Measurements from ENCODE around the gene CDK6. TPM values are rescaled to one million over a fixed set of nuclear protein-coding genes. Genes with fewer than 3 reads are reported as not detected.

CDK6 gene
- total and polyA plus RNA-seq, 2 experiments from 2014 or later: 17.8 to 61.5 TPM

DNA sequence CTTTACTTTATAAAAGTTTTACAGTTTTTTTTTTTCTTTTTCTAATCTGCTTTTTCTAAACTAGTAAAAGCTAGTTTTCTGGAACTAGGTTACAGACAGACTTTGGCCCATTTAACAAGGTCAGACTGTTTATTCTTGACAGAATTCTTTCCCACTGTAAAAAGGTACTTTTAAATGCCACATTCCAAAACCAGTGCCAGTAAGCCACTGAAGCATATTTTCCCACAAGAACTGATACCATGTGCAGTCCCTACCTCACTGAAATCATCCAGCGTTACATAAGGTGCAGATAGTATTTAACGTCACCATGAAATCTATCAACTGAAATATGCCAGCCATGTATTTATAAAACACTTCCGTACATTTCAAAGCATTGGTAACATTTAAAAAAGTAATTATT lies 121.6 kb downstream of the CDK6 start:
- H3K27ac ChIP-seq: no peak overlapping the region
- peaks cover 31% of the 10 kb centered on the region for H3F3A ChIP-seq (ENCODE audit: insufficient read depth)
- H3K27me3 ChIP-seq (replicated peaks; ENCODE audit: insufficient read depth): no peaks in the 10 kb centered on the region
- no peak overlapping the region for H3K4me2 ChIP-seq (ENCODE audit: unreplicated experiment)
- no peaks in the 10 kb centered on the region for H3K9me3 ChIP-seq (ENCODE audit: low read depth)
- H3K36me3 ChIP-seq (ENCODE audit: low read depth): peaks cover 9% of the 10 kb centered on the region; the same call in 1 of the 2 replicates
- no peaks in the 10 kb centered on the region for H3K9me2 ChIP-seq (ENCODE audit: insufficient read depth)
- H3K79me2 ChIP-seq (ENCODE audit: insufficient read depth): peaks cover 97% of the 10 kb centered on the region
- 97 to 98% methylated on average over 3 of the region's 3 CpGs for WGBS, 2 experiments (ENCODE audit: low coverage in 1 of 2, low lambda C conversion rate in 2 of 2, missing lambda C conversion rate in 2 of 2)
- H4K20me1 ChIP-seq (ENCODE audit: insufficient read depth): no peaks in the 10 kb centered on the region
- TF ChIP-seq EZH2 (IDR thresholded peaks at IDR 0.05; ENCODE audit: insufficient read depth, poor library complexity, severe bottlenecking): no peak
- TF ChIP-seq EZH2phosphoT487 (IDR thresholded peaks at IDR 0.05; ENCODE audit: insufficient read depth, low read depth): no peak
- no peak overlapping the region for H3K4me3 ChIP-seq
- H2AFZ ChIP-seq: no peak overlapping the region
- no peak overlapping the region for H3K9ac ChIP-seq
- no peak for DNase-seq
- in situ Hi-C loops (cut with MboI): no loop called here
- peaks cover 10% of the 10 kb centered on the region for H3K4me1 ChIP-seq (ENCODE audit: insufficient read depth)

DNA sequence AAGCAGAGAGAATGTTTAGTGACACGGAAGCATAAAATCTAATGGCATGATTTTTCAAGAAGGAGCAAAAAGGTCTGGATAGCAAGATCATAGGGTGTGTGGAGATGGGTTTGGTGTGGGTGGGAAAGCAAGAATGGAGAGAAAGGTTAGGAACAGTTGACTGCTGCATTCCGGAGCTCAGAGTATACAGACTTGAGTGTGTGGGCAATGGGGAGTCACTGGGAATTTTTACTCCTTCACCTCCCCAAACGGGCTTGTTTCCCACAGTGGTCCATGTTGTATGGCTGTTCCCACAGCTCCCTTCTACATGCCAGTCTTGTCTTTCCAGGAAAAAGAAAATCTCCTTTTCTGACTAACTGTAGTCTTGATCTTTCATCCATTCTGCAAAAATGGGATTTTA lies 122.1 kb downstream of the CDK6 start:
- TF ChIP-seq EZH2 (IDR thresholded peaks at IDR 0.05; ENCODE audit: insufficient read depth, poor library complexity, severe bottlenecking) (no peak), EZH2phosphoT487 (IDR thresholded peaks at IDR 0.05; ENCODE audit: insufficient read depth, low read depth) (no peak)
- Histone ChIP-seq H4K20me1 (ENCODE audit: insufficient read depth) (no peaks in the 10 kb centered on the region), H3K9me3 (ENCODE audit: low read depth) (no peaks in the 10 kb centered on the region), H3K36me3 (ENCODE audit: low read depth) (peaks cover 9% of the 10 kb centered on the region; the same call in 1 of the 2 replicates), H3K27me3 (replicated peaks; ENCODE audit: insufficient read depth) (no peaks in the 10 kb centered on the region), H3K4me1 (ENCODE audit: insufficient read depth) (peaks cover 13% of the 10 kb centered on the region), H3K27ac (no peak overlapping the region), H2AFZ (no peak overlapping the region), H3K9me2 (ENCODE audit: insufficient read depth) (no peaks in the 10 kb centered on the region), H3K4me3 (no peak overlapping the region), H3K4me2 (ENCODE audit: unreplicated experiment) (no peak overlapping the region), H3K9ac (no peak overlapping the region), H3K79me2 (ENCODE audit: insufficient read depth) (peaks cover 95% of the 10 kb centered on the region), H3F3A (ENCODE audit: insufficient read depth) (peaks cover 31% of the 10 kb centered on the region)
- WGBS, 2 experiments (ENCODE audit: low coverage in 1 of 2, low lambda C conversion rate in 2 of 2, missing lambda C conversion rate in 2 of 2): 98% methylated on average over 3 of the region's 3 CpGs
- in situ Hi-C loops (cut with MboI): no loop called here
- DNase-seq: no peak

DNA sequence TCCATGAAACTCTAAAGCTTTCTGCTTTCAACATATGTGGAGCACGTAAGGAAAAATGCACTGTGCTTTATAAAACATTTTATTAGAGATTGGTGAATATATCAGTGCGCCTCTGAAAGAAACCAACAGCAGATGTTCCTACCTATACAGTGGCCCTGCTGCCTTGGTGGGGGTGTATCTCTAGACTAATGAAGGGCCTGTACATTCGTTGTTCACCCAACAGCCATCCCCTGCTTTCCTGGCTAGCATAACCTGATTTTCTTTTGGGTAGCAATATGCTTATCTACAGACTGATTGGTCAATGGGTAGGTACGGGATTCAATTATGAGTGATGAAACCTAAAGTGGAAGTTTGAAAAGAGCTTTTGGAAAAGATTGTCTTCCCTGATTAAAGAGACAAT lies 126.5 kb downstream of the CDK6 start:
- Histone ChIP-seq H3K4me3 (no peak overlapping the region), H3K27ac (no peak overlapping the region), H3K9me3 (ENCODE audit: low read depth) (no peaks in the 10 kb centered on the region), H3K36me3 (ENCODE audit: low read depth) (peaks cover 21% of the 10 kb centered on the region; the same call in 1 of the 2 replicates), H3K9me2 (ENCODE audit: insufficient read depth) (no peaks in the 10 kb centered on the region), H4K20me1 (ENCODE audit: insufficient read depth) (no peaks in the 10 kb centered on the region), H3K27me3 (replicated peaks; ENCODE audit: insufficient read depth) (no peaks in the 10 kb centered on the region), H3K4me1 (ENCODE audit: insufficient read depth) (peaks cover 4% of the 10 kb centered on the region; the same call in 1 of the 2 replicates), H2AFZ (no peak overlapping the region), H3K79me2 (ENCODE audit: insufficient read depth) (peaks cover 97% of the 10 kb centered on the region), H3K9ac (no peak overlapping the region), H3K4me2 (ENCODE audit: unreplicated experiment) (no peak overlapping the region), H3F3A (ENCODE audit: insufficient read depth) (no peaks in the 10 kb centered on the region)
- DNase-seq: no peak
- no peak for TF ChIP-seq EZH2phosphoT487 (IDR thresholded peaks at IDR 0.05; ENCODE audit: insufficient read depth, low read depth)
- TF ChIP-seq EZH2 (IDR thresholded peaks at IDR 0.05; ENCODE audit: insufficient read depth, poor library complexity, severe bottlenecking): no peak
- in situ Hi-C loops (cut with MboI): no loop called here
- 90 to 91% methylated on average over 4 of the region's 4 CpGs for WGBS, 2 experiments (ENCODE audit: low coverage in 1 of 2, low lambda C conversion rate in 2 of 2, missing lambda C conversion rate in 2 of 2)

DNA sequence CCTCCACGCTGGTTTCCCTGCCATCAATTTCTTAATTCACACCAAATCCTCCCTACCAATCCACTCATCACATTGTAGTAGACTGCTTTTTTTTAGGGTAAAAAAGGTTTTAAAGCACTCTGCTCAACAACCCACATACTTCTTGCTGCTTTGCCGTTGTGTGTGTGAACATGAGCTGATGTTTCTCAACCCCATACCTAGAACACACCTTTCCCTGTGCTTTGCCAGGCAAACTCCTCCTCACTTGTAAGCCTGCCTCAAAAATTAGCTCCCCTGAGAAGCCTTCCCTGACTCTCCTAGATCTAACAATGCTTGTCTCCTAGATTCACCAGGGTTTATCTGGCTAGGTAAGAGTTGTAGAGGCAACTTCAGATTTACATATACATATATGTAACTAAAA lies 127.2 kb downstream of the CDK6 start:
- H3K27ac ChIP-seq: no peak overlapping the region
- H3K9me2 ChIP-seq (ENCODE audit: insufficient read depth): no peaks in the 10 kb centered on the region
- H3K4me1 ChIP-seq (ENCODE audit: insufficient read depth): peaks cover 4% of the 10 kb centered on the region; the same call in 1 of the 2 replicates
- peaks cover 97% of the 10 kb centered on the region for H3K79me2 ChIP-seq (ENCODE audit: insufficient read depth)
- no peak overlapping the region for H2AFZ ChIP-seq
- no peak overlapping the region for H3K4me3 ChIP-seq
- H3K9ac ChIP-seq: no peak overlapping the region
- no peak for DNase-seq
- no peaks in the 10 kb centered on the region for H3K27me3 ChIP-seq (replicated peaks; ENCODE audit: insufficient read depth)
- WGBS, 2 experiments (ENCODE audit: low coverage in 1 of 2, low lambda C conversion rate in 2 of 2, missing lambda C conversion rate in 2 of 2): 80% methylated on average over 2 of the region's 2 CpGs
- H3F3A ChIP-seq (ENCODE audit: insufficient read depth): no peaks in the 10 kb centered on the region
- no peak overlapping the region for H3K4me2 ChIP-seq (ENCODE audit: unreplicated experiment)
- TF ChIP-seq EZH2 (IDR thresholded peaks at IDR 0.05; ENCODE audit: insufficient read depth, poor library complexity, severe bottlenecking): no peak
- TF ChIP-seq EZH2phosphoT487 (IDR thresholded peaks at IDR 0.05; ENCODE audit: insufficient read depth, low read depth): no peak
- in situ Hi-C loops (cut with MboI): no loop called here
- peaks cover 19% of the 10 kb centered on the region; the same call in 1 of the 2 replicates for H3K36me3 ChIP-seq (ENCODE audit: low read depth)
- no peaks in the 10 kb centered on the region for H4K20me1 ChIP-seq (ENCODE audit: insufficient read depth)
- no peaks in the 10 kb centered on the region for H3K9me3 ChIP-seq (ENCODE audit: low read depth)

Data from GM23248 (cell line).